ENCODE data around the gene ATAD3C.
"Not testable (repeated sequence)": the region's sequence is repeated elsewhere in the genome, so short reads cannot be mapped to it uniquely, and the experiment has no call there.

ATAD3C gene

DNA sequence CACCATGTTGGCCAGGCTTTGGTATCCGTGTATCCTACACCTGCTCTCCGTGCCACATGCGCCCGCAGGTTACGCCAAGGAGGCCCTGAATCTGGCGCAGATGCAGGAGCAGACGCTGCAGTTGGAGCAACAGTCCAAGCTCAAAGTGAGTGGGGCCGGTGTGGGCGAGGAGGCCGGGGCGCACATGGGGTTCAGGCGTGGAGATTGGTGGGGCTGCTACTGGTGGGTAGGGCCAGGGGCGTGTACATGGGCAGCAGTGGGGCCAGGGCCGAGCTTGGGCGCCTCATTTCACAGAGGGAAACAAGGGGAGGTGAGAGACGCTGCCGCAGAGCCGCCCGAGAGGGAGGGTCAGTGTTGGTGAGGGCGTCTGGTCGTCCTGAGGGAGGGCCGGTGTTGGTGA is 27.7 kb downstream of the ATAD3C start:
- FAIRE-seq (no peak), DNase-seq (ENCODE audit: insufficient read length, low spot score) (no peak)
- TF ChIP-seq, protein P1, sequence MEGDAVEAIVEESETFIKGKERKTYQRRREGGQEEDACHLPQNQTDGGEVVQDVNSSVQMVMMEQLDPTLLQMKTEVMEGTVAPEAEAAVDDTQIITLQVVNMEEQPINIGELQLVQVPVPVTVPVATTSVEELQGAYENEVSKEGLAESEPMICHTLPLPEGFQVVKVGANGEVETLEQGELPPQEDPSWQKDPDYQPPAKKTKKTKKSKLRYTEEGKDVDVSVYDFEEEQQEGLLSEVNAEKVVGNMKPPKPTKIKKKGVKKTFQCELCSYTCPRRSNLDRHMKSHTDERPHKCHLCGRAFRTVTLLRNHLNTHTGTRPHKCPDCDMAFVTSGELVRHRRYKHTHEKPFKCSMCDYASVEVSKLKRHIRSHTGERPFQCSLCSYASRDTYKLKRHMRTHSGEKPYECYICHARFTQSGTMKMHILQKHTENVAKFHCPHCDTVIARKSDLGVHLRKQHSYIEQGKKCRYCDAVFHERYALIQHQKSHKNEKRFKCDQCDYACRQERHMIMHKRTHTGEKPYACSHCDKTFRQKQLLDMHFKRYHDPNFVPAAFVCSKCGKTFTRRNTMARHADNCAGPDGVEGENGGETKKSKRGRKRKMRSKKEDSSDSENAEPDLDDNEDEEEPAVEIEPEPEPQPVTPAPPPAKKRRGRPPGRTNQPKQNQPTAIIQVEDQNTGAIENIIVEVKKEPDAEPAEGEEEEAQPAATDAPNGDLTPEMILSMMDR (IDR thresholded peaks at IDR 0.05; ENCODE audit: insufficient read depth, missing control alignments) = no peak

DNA sequence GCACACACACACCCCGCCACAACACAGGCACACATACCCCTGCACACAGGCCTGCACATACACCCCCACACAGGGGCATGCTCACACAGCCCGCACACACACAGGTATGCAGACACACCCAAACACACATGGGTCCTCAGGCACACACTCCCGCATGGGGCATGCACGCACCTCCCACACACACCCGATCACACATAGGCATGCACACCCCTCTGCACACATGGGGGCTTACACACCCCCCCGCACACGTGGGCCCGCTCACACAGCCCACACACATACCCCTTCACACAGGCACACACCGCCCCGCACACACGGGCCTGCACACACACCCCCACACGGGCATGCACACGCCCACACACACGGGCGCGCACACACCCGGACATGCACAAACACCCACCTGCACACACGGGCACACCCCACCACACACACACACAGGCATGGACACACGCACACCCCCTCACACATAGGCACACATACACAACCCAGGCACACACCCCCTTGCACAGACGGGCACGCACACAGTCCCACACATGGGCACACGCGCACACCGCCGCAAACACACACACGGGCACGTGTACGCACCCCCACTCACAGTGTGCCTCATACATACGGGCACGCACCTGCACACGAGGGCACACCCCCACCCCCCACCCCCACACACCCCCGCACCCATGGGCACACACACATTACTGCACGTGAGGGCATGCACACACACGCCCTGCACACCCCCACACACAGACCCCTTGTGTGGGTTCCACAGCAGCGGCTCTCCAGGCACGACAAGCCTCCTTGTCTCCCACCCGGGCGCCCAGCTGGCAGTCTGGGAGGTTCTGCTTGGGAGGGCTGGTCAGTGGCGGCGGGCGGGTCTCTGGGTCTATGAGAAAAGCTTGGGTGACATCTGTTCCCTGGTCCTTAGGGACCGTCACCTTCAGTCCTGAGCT is 30.3 kb downstream of the ATAD3C start:
- DNase-seq (ENCODE audit: insufficient read length, low spot score) (no peak), FAIRE-seq (no peak)
- TF ChIP-seq, protein P1 (IDR thresholded peaks at IDR 0.05; ENCODE audit: insufficient read depth, missing control alignments) = no peak

DNA sequence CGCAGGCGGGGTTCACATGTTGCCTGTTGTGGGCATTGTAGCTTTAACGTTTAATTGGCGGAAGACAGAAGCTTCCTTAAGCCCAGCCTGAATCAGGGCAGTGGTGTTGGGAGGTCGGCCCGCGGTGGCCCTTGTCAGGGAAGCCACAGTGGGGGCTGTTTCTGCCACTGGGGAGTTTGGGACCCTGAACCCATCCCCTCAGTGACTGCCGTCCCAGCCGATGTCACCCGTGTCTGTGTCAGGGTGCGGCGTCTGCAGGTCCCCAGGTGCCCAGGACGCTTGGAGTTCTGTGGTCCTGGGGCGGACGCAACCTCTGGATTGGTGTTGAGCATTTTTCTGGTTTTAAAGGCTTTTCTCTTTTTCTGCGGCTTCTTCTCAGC is 31.0 kb downstream of the ATAD3C start:
- not testable (repeated sequence) for DNase-seq (ENCODE audit: insufficient read length, low spot score); FAIRE-seq

DNA sequence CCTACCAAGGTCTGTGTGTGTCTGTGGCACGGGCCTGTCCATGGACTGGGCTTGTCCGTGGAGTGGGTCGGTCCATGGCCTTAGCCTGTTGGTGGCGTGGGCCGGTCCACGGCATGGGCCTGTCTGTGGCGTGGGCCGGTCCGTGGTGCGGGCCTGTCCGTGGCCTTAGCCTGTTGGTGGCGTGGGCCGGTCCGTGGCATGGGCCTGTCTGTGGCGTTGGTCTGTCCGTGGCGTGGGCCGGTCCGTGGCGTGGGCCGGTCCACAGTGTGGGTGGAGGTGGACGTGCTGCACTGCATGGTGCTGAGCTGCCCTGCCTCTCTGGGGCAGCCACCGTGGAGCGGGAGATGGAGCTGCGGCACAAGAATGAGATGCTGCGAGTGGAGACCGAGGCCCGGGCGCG is 32.3 kb downstream of the ATAD3C start:
- not testable (repeated sequence) for FAIRE-seq

DNA sequence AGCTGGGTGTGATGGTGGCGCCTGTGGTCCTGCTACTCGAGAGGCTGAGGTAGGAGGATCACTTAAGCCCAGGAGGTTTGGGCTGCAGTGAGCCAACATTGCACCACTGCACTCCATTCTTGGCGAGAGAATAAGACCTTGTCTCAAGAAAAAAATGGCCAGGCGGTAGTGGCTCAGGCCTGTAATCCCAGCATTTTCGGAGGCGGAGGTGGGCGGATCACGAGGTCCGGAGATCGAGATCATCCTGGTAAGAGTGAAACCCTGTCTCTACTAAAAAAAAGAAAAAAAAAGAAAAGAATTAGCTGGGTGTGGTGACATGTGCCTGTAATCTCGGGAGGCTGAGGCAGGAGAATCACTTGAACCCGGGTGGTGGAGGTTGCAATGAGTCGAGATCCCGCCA is 33.4 kb downstream of the ATAD3C start:
- TF ChIP-seq, protein P1 (IDR thresholded peaks at IDR 0.05; ENCODE audit: insufficient read depth, missing control alignments) = no peak
- DNase-seq (ENCODE audit: insufficient read length, low spot score) (no peak), FAIRE-seq (no peak)

More for the DNA sequence above, 32.3 kb downstream of the ATAD3C start:
- DNase-seq (ENCODE audit: insufficient read length, low spot score) = not testable (repeated sequence)

DNA sequence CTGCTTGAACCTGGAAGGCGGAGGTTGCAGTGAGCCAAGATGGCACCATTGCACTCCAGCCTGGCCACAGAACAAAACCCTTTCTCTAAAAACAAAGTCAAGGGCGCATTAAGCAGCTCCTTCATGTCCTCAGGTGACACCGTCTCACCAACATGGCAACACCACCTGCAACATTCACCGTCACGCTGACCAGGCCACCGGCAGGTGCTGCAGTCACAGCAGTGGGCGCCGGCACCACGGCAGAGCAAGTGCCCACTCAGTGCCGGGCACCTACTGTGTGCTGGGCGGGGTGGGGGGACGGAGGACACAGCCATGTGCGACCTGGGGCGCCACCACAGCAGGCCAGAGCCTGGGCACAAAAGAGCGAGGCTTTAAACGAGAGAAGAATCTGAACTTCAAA is 34.2 kb downstream of the ATAD3C start:
- FAIRE-seq (no peak), DNase-seq (ENCODE audit: insufficient read length, low spot score) (no peak)
- TF ChIP-seq, protein P1 (IDR thresholded peaks at IDR 0.05; ENCODE audit: insufficient read depth, missing control alignments) = no peak

DNA sequence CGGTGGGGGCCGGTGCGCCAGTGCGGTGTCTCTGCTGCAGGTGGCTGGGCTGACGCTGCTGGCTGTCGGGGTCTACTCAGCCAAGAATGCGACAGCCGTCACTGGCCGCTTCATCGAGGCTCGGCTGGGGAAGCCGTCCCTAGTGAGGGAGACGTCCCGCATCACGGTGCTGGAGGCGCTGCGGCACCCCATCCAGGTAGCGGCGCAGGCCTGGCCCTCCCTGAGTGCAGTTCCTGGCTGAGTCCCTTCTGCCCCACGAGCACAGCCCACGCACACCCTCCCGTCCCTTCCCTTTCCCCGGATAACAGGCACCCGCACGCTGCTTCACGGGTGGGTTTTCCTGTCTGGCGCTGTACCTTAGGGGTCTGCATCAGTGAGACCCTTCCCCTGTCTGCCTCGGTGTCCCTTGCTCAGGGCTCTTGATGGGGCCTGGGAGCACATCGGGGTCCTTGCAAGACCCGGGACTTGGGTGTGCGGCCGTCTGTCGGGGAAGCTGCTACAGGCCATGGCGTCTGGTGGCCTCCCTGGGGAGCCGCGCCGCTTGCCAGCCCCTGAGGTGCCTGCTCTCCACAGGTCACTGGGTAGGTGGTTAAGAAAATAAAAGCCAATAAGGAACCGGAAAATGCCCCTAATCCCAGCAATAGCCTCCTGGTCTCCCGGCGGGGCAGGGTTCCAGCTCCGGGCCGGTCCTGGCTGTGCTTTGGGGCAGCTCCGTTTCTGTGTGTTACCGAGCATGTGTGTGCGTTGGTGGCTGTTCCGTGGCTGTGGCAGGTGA is 35.7 kb downstream of the ATAD3C start:
- not testable (repeated sequence) for DNase-seq (ENCODE audit: insufficient read length, low spot score); FAIRE-seq

DNA sequence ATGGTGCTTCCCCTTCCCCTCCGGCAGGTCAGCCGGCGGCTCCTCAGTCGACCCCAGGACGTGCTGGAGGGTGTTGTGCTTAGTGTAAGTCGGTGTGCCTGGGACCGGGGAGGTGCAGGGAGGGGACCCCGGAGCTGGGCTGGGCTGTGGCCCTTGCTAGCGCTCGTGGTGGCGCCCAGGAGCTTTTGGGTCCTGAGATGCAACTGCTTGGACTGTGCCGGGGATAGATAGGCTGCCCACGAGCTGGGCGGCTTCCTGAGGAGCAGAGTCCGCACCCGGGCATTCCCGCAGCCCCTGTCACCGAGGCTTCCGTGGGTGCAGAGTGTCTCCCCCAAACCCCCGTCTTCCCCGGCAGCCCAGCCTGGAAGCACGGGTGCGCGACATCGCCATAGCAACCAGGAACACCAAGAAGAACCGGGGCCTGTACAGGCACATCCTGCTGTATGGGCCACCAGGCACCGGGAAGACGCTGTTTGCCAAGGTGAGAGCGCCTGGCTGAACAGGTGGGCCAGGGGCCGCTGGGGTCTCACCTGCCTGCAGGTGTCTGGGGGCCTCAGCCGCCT is 36.3 kb downstream of the ATAD3C start:
- not testable (repeated sequence) for FAIRE-seq; DNase-seq (ENCODE audit: insufficient read length, low spot score)

DNA sequence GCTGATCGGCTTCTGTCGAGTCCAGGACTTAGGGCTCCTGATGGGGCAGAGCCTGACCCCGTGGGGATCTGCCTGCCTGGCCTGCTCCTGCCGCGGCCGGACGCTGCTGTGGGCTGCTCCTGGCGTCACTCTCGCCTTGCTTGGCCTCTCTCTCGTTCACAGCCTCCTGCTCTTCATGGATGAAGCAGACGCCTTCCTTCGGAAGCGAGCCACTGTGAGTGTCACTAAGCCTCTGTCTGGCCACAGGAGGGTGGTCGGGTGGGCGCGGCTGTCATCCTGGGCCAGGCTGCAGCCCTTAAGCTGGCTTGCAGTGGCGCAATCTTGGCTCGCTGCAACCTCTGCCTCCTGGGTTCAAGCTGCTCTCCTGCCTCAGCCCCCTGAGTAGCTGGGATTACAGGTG is 38.2 kb downstream of the ATAD3C start:
- TF ChIP-seq, protein P1 (IDR thresholded peaks at IDR 0.05; ENCODE audit: insufficient read depth, missing control alignments) = no peak
- DNase-seq (ENCODE audit: insufficient read length, low spot score) (no peak), FAIRE-seq (no peak)

Data from D721Med (cell line).